Type B pancreatic cell (in vitro differentiated cells): ENCODE data around the gene VANGL2. TPM values are rescaled to one million over a fixed set of nuclear protein-coding genes. Genes with fewer than 3 reads are reported as not detected.

ENCODE experiments used
- DNase-seq: peaks from one replicate; pipeline ENCODE4 v3.0.0; 2021; ENCODE audit warnings: mixed read lengths; ENCODE audit not compliant: unreplicated experiment; ENCODE audit errors: extremely low spot score
- H3K27ac Mint-ChIP-seq: 2 replicates; pipeline ENCODE4 v1.8.0; 2021; ENCODE audit warnings: mild to moderate bottlenecking, mixed read lengths
- H3K27me3 Mint-ChIP-seq: 2 replicates; pipeline ENCODE4 v1.8.0; 2021; ENCODE audit warnings: mixed read lengths
- H3K36me3 Mint-ChIP-seq: 2 replicates; pipeline ENCODE4 v1.8.0; 2021; ENCODE audit warnings: mixed read lengths
- H3K4me1 Mint-ChIP-seq: one replicate; pipeline ENCODE4 v1.8.0; 2021; ENCODE audit warnings: mixed read lengths; ENCODE audit not compliant: unreplicated experiment
- H3K4me3 Mint-ChIP-seq: 2 replicates; pipeline ENCODE4 v1.8.0; 2021; ENCODE audit warnings: mild to moderate bottlenecking, mixed read lengths
- H3K9me3 Mint-ChIP-seq: 2 replicates; pipeline ENCODE4 v1.8.0; 2021; ENCODE audit warnings: mixed read lengths
- total RNA-seq: library from RNA; stranded (reverse); gene quantifications from 2 replicates; pipeline ENCODE4 v1.2.1, GENCODE V29; 2021; ENCODE audit warnings: low replicate concordance
- TF ChIP-seq, protein P1 (sequence below): fragments of 200-600 bp; sonication (generic); conservative IDR thresholded peaks from 2 replicates; pipeline ENCODE4 v1.5.0; 2021; ENCODE audit warnings: antibody characterized with exemption, mild to moderate bottlenecking

The VANGL2 gene
- total RNA-seq, 1 donor from 2014 or later = 67.3 TPM

DNA sequence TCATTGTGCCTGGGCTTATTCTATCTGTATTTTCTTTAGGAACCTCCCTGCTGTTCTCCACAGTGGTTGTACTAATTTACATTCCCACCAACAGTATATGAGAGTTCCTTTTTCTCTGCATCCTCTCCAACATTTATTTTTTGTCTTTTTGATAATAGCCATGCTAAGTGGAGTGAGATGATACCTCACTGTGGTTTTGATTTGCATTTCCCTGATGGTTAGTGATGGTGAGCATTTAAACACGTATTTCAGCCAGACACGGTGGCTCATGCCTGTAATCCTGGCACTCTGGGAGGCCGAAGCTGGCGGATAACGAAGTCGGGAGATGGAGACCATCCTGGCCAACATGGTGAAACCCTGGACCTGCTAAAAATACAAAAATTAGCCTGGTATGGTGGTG lies 64.8 kb downstream of the VANGL2 start:
- H3K27ac Mint-ChIP-seq = no peak overlapping the region
- H3K9me3 Mint-ChIP-seq = no peaks in the 10 kb centered on the region
- TF ChIP-seq, protein P1, sequence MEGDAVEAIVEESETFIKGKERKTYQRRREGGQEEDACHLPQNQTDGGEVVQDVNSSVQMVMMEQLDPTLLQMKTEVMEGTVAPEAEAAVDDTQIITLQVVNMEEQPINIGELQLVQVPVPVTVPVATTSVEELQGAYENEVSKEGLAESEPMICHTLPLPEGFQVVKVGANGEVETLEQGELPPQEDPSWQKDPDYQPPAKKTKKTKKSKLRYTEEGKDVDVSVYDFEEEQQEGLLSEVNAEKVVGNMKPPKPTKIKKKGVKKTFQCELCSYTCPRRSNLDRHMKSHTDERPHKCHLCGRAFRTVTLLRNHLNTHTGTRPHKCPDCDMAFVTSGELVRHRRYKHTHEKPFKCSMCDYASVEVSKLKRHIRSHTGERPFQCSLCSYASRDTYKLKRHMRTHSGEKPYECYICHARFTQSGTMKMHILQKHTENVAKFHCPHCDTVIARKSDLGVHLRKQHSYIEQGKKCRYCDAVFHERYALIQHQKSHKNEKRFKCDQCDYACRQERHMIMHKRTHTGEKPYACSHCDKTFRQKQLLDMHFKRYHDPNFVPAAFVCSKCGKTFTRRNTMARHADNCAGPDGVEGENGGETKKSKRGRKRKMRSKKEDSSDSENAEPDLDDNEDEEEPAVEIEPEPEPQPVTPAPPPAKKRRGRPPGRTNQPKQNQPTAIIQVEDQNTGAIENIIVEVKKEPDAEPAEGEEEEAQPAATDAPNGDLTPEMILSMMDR = no peak
- peaks cover 25% of the 10 kb centered on the region for H3K27me3 Mint-ChIP-seq
- no peaks in the 10 kb centered on the region for H3K36me3 Mint-ChIP-seq
- H3K4me1 Mint-ChIP-seq = peaks cover 4% of the 10 kb centered on the region
- DNase-seq = no peak
- H3K4me3 Mint-ChIP-seq = no peak overlapping the region

DNA sequence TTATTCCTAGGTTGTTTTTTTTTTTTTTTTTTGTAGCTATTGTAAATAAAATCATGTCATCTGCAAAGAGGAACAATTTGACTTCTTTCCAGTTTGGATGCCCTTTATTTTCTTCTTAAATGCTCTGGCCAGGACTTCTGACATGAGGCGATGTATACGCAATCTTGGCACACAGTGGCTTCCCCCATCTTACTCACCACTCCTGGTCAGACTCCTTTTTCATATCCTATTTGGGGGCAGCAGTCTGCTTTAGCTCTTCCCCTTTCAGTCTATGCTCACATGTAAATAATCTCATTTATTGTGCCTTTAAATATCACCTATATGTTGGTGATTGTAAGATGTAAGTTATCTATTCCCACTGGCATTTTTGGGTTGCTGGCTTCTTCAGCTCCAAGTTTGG lies 66.6 kb downstream of the VANGL2 start:
- no peaks in the 10 kb centered on the region for H3K9me3 Mint-ChIP-seq
- TF ChIP-seq, protein P1 = no peak
- H3K4me3 Mint-ChIP-seq = no peak overlapping the region
- no peak for DNase-seq
- no peaks in the 10 kb centered on the region for H3K36me3 Mint-ChIP-seq
- H3K27ac Mint-ChIP-seq = no peak overlapping the region
- H3K4me1 Mint-ChIP-seq = no peaks in the 10 kb centered on the region
- peaks cover 21% of the 10 kb centered on the region for H3K27me3 Mint-ChIP-seq

DNA sequence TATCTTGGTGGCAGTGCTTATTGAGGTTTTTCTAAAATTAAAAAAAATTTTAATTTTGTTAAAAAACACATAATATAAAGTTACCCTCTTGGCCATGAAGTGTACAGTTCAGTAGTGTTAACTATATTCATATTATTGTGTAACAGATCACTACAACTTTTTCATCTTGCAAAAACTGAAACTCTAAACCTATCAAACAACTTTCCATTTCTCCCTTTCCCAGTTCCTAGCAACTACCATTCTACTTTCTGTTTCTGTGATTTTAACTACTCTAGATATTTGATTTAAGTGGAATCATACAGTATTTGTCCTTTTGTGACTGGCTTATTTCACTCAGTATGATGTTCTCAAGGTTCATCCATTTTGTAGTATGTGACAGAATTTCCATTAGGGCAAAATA lies 67.2 kb downstream of the VANGL2 start:
- H3K4me1 Mint-ChIP-seq = no peaks in the 10 kb centered on the region
- peaks cover 21% of the 10 kb centered on the region for H3K27me3 Mint-ChIP-seq
- no peaks in the 10 kb centered on the region for H3K36me3 Mint-ChIP-seq
- TF ChIP-seq, protein P1 = no peak
- no peak overlapping the region for H3K27ac Mint-ChIP-seq
- no peaks in the 10 kb centered on the region for H3K9me3 Mint-ChIP-seq
- no peak overlapping the region for H3K4me3 Mint-ChIP-seq
- no peak for DNase-seq

DNA sequence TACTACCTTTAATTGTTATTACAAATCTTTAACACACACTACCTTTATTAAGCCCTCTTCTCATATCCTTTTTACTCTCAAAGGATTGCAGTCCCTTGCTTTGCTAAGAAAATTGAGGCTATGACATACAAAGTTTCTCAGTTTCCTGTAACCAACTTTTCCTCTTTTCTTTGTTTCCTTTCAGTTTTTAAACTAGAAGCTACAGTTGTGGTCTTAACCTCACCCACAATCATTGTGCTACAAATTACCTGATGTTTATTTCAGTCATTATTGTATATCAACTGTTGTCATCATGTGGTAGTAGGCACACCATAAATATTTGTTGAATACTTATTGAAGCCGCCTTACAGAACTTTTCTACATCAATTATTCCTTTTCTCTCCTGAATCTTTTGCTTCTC lies 70.9 kb downstream of the VANGL2 start:
- TF ChIP-seq, protein P1 = no peak
- Mint-ChIP-seq H3K9me3 (no peaks in the 10 kb centered on the region), H3K4me1 (no peaks in the 10 kb centered on the region), H3K27me3 (peaks cover 4% of the 10 kb centered on the region), H3K4me3 (no peak overlapping the region), H3K27ac (no peak overlapping the region), H3K36me3 (no peaks in the 10 kb centered on the region)
- no peak for DNase-seq

DNA sequence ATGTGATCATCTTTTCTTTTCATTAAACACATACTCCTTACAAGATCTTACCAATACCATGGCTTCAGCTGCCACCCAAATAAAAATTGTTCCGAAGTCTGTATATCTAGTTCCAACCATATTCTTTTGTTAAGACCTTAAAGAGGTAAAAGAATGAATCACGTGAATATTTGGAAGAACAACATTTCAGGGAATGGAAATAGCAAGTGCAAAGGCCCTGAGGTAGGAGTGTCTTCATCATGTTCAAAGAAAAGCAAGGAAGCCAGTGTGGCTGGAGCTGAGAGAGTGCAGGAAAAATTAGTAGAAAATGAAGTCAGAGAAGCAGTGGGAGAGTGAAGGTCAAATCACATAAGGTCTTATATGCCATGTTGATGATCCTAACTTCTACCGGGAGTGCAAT lies 71.7 kb downstream of the VANGL2 start:
- Mint-ChIP-seq H3K4me3 (no peak overlapping the region), H3K27me3 (peaks cover 4% of the 10 kb centered on the region), H3K4me1 (no peaks in the 10 kb centered on the region), H3K36me3 (no peaks in the 10 kb centered on the region), H3K9me3 (no peaks in the 10 kb centered on the region), H3K27ac (no peak overlapping the region)
- no peak for DNase-seq
- TF ChIP-seq, protein P1 = no peak
